ENCODE data around the gene PTPRD. TPM values are rescaled to one million over a fixed set of nuclear protein-coding genes. Genes with fewer than 3 reads are reported as not detected.

The PTPRD gene
- total RNA-seq, 1 donor from 2014 or later = 336 TPM

DNA sequence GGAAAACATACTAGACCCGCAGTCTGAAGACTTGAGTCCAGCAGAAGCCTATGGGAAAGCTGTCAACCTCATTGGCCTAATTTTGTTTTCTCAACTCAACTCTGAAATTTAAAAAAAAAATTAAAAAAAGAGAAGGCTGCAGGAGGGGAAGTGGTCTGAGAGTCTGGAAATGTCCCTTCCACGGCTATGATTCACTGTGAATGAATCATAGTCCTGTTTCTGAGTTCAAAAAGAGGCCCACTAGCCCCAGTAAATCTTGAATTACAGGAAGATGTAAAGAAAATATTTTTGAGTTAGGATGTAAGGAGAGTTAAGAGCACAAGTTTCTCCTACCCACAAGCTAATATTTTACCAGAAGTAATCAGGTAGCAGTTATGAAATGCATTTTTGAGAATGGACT is 2247.8 kb downstream of the PTPRD start:
- no peak for DNase-seq

DNA sequence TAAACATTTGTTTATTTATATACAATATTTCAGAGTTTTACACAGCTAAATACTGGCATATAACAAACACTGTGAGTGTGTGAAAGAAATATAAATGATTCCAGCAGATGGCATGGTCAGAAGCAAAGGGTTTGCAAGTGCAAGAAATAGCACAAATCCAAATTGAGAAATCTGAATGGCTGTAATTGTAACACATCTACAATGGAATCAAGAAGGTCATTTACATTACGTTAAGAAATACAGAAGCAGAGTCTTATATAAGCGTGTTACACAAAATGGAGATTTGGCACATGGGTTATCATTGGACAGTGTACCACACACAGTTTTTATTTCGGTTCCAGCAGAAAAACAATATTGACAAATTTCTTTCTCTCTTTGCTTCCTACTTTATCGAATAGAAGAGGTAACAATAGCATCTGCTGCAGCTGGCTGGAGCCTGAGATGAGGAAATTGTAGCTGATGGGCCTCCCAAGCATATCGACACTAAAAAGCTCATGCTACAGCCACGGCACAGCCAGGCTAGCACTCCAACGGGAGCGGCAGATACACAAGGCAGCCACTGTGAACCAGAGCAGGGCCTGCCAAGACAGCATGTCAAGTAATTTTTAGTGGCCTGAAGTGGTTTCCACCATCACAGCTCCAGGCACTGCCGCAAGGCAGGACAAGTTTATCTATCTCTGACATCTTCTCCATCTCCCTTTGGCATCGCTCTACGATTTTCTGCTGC is 2248.6 kb downstream of the PTPRD start:
- no peak for DNase-seq

DNA sequence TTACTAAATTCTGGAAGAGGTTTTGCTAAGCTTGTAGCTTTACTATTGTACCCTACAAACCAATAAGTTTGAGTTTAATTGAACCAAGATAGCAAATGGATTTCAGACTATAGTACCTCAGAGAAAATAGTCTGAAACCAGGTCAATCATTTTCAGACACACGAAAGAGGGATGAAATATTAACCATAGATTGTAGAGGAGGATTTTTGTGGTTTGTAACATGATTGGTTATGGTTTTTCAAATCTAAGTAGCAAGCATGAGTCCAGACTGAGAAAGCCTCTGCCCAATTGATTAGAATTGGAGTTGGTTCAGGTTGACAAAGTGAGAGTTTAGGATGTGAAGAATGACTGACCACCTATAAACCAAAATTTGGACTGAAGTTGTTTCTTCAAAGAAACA is 2250.6 kb downstream of the PTPRD start:
- no peak for DNase-seq

DNA sequence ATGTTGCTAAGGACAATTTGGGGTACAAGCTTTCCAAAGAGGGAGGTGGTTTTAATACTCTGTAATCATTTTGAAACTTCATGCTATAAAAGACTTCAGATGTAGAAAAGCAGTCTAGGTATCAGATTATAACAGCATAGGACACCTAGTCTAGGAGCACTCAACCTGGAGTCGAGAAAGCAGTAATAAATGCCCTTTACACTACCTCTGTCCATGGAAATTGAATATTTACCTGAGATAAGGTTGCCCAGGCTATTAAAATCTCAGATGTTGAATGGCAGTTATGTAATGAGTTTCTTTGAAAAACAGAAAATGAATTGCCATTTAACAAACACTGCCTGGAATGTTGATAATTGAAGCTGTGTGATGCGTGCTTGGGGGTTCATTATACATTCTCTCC is 2251.4 kb downstream of the PTPRD start:
- no peak for DNase-seq

DNA sequence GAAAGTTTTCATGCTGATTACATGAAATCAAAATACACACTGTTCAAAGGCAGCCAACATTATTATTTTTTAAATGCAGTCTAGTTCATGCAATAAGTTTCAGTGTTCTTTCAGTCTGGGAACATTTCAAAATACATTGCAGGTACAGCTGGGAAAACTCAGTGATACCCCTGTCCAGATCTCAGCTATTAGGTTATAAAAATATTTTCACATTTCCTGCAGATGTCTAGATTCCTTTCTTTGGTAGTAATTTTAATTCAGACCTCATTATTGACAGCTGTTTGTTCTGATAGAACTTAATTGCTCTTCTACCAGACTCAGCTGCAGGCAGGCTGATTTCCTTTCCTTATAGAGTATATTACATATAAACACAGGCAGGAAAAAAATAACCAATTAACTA is 2256.4 kb downstream of the PTPRD start:
- DNase-seq = no peak

DNA sequence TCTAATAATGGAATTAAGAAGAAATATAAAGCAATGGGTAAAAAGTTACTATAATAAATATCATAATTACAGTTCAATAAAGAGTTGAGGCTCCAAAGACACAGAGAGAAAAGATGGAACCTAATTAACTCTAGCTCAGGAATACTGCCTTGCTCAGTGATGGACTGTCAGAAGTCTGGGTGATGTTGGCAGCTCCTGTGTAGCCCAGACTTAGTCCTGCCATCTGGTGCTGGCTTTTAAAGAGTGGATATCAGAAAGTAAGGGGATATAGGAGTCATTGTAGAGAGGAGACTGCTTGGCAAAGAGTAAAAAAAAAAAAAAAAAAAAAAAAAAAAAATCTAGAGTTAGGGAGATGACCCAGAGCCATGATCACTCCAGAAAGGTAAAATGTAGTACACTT is 2261.4 kb downstream of the PTPRD start:
- no peak for DNase-seq

DNA sequence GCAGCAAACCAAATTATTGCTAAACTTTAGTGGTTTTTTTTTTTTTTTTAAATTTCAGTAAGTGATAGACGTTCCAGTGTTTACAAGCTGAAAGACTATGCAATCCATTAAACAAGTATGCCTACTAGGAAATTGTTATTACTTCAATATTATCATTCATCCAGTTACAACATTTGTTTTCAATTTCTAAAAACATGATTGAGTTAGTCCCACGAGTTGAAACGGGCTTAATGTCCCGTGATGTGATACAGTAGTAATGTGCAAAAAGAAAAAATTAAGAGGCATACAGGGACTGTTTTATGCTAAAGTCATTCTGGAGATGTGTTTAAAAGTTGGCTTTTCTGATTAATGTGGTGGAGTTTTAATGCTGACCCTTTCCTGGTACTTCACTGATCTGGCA is 2262.9 kb downstream of the PTPRD start:
- DNase-seq = no peak

DNA sequence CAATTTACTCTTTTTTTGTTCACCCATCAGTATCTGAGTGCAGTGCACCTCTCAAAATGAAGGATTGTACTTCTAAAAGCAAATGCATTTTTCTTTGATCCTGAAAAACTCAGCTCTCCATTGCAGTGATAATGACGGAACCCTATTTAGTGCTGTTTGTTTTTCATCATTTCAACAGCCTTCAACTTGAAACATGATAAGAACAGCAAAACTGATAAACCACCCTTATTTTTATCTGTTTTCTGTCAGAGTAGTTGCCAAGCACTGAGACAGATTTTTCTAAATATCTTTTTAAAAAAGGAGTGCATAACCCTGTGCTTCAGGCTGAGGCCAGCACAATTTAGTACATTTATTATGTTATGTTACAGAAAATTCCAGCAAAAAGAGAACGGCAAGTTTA is 2263.4 kb downstream of the PTPRD start:
- no peak for DNase-seq

DNA sequence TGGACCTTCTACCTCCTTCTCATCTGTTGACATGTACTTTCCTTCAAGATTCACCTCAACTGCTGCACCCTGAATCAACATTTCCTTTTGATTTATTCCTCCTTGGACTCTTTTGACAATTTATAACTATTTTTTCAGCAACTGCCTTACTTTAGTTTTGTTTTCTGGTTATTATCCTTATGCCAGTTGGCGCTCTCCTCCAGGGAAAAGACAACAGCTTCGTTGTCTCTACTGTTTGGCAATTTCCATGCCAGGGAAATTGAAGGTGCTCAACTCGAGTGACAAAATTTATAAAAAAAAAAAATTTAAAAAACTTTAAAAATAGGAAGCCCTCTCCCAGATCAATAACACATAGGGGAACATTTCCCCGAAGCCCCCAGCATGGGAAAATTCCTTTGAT is 2264.0 kb downstream of the PTPRD start:
- DNase-seq = no peak

DNA sequence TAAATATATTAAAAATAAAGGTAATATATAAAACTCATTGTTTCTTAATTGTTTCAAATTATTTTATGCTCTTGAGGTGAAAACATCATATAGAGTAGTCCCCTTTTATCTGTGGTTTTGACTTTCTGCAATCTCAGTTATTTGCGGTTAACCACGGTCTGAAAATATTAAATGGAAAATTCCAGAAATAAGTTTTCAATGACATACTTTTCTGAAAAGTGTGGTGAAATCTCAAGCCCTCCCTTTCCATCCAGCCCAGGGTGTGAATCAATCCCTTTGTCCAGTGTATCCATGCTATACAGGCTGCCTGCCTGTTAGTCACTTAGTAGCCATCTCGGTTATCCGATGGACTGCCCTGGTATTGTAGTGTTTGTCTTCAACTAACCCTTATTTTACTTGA is 2266.5 kb downstream of the PTPRD start:
- no peak for DNase-seq

DNA sequence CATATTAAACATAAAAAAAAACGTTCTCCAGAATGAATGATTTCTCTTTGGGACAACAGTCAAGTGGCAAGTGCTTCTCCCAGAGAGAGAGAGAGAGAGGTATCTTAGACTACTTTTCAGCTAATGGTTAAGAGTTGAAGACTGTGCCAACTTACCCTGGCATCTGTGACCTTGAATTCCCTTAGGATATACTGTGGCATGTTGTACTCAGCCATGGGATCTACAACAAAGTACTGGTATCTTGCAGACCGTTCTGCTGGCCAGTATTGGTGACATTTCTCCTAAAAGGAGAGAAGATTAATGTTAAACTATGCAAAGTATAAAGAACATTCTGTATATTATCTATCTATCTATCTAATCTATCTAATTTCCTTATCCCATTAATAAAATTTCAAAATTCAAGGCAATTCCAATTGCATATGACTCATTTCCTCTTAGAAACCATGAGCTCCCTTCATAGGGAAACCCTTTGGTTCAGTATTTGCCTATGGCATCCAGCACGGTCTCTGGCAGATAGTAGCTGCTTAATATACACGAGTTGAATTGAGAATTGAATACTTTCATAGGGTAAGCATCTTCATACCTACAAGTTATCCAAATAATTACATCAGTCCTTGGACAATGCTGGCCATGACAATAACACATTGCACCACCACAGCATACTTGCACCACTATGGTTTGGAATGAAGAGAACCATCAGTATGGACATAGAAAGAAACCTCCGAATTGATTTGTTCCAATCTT is 2273.9 kb downstream of the PTPRD start:
- DNase-seq = no peak

DNA sequence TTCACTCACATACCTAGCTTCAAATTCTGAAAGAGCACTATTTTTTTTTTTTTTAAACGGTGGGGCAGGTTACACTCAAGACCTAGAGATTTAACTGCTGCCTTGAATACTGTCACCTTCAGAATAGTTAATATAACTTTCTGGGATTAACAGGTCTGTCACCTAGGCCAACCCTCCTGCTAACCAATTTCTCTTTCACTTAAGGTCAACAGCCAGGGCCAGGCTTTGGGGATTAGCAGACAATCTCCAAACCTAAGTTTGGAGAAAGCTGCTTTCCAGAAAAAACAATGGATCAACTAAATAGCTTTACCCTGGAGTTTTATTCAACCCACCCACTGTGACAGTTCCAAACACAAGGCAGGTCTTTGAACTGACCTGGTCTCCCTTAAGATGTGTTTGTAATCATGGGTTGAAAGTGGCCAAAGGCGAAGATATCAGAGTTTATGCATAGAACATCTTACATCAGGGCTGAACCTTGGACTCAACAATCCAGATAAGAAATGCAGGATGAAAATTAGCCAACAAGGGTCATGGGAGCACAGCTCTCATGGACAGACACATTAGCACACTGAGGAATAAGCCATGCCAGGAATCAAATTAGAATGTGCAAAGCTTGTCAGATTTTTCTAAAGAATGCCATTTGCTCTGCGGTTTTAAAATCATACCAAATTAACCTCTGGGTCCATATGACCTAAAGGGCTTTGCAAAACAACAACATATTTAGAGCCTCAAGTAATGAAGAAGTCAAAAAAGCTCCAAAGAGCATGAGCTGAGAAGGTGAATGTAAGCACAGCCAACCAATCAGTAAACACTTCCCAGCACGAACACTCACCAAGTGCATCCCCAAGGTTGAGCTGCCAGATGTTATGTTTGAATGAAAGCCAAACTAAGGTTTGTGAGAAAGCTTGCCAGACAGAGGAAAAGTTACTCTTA is 2274.7 kb downstream of the PTPRD start:
- DNase-seq = no peak

DNA sequence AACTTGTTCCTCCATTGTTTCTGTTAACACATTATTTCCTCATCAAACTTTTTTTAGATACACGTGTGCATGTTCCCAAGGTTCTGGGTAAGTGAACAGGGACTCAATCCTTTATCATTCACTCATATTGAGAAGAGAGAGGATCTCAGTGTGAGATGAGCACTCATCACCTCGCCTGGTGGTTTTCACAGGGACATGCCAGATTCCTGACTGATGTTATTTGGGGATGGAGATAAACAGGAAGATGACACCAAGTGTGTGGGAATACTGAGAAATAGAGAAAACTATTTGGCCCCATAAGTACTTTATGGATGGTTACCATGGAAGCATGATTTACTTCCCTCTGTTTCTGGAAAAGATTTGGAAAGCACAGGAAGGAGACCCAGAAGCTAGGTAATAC is 2279.9 kb downstream of the PTPRD start:
- DNase-seq = no peak

DNA sequence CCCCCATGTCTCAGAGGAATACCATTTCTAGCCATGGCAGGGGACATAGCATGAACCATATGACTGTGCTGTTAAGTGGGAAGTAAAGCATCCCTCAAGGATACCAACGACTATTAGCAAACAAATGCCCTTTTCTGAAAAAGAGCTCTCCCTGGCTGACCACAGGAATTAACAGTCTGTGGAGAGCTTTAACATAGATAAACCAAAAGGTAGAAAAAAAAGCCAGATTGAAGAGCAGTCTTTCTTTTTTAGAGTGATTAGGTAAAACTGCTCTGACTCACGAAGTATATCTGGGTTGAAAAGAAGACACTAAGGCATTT is 2280.5 kb downstream of the PTPRD start:
- no peak for DNase-seq

DNA sequence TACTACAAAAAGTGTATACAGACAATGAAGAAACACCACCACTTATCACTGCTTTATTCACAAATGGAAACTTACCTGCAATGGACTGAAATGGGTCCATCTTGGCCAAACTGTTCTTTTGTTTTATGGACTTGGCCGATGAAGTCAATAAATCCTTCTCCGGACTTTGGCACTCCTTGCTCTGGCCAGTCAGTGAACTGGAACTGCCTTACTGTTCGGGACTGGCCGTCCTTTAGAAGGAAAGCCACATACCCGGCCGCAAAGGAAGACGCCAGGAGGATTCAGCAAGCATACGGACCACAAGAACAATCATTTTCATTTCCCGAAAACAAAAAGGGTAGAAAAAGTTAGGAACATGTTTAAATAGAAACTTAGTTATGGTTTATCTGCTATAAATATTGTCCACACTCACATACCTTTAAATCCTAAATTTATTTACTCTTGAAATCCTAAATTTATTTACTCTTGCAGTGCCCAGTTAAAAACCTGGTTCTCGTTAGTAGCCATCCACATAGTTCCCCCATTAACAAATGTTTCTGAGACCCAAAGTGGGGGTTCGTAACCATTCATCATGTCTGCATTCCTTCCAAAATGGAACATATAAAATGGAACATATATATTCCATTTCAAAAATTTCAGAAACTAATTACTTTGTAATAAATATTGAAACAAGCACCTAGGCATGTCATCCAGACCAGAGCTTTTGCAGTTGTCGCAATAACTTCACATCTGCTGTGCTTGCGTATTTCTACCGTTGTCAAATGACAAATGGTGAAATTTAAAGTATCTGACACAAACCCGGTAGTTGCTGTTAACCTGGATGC is 2281.1 kb downstream of the PTPRD start:
- DNase-seq = no peak

DNA sequence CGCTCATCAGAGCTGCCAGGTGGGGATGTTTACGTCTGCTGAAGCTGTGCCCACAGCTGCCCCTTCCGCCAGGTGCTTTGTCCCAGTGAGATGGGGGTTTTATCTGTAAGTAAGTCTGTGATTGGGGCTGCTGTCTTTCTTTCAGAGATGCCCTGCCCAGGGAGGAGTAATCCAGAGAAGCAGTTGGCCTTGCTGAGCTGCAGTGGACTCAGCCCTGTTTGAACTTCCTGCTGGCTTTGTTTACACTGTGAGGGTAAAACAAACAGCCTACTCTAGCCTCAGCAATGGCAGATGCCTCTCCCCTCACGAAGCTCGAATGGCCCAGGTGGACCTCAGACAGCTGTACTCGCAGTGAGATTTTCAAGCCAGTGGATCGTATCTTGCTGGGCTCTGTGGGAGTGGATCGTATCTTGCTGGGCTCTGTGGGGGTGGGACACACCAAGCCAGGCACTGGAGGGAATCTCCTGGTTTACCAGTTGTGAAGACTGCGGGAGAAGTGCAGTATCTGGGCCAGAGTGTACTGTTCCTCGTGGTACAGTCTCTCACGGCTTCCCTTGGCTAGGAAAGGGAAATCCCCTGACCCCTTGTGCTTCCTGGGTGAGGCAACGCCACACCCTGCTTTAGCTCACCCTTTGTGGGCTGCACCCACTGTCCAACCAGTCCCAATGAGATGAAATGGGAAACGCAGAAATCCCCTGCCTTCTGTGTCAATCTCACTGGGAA is 2283.1 kb downstream of the PTPRD start:
- DNase-seq = no peak

DNA sequence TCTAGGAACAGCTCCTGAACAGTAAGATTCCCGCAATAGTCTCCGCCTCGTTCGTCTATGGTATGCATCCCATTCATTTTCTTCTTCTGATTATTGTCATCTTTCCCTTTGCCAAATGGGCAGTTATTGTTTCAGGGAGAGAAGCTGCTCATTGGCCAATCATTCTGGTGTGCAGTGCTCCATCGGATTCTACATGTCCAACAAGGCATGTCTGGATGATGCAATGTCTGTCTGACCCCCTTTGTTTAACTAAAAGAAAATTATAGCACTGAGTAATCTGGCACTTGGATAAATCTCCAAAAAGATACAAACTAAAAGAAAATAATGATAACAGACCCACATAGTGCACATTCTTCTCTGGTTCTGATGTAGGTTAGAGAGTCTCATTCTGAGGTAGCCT is 2297.6 kb downstream of the PTPRD start:
- no peak for DNase-seq

DNA sequence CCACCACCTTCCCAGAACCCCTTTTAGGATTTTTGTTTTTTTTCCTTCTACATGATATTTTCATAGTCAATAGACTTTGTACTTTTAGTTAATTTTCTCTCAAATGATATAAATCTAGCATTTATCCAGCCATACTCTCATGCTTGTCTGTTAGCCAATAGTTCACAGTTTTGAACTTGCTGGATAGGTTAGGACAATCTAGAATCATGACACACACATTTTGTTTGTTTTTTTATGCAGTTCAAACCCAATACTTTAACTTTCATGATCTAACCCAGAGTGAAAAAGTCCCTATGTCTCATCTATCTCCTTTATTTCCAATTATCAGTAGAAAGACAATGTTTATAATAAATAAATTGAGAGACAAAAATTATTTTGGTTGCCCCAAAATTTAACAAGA is 2303.5 kb downstream of the PTPRD start:
- DNase-seq = no peak

DNA sequence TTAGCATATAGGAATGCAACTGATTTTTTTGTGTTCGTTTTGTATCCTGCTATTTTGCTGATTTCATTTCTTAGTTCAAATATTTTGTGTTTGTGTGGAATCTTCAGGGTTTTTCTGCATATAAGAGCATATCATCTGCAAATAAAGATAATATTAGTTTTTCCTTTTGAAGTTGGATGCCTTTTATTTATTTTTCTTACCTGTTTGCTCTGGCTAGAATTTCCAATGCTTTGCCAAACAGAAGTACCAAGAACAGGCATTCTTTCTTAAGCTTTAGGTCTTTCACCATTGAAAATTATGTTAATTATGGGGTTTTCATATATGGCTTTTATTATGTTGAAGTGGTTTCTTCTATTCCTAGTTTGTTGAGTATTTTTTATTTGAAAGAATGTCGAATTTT is 2308.1 kb downstream of the PTPRD start:
- DNase-seq = no peak

DNA sequence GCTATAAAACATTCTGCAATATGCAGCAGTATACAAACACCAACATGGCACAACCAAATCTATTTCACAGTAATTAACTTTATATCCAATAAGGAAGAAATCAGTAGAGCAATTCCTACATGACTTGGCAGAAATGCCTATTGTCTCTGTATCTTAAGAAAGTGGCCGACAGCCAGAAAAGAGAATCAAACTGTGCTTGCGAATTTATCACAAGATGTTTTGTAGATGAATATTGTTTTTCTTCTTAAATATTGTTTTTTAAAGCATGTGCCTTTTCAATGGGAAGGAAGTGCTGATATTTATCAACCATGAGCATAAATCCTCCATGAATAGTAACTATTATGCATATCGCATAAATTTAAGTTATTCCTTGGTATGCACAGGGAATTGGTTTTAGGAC is 2311.5 kb downstream of the PTPRD start:
- DNase-seq = no peak

DNA sequence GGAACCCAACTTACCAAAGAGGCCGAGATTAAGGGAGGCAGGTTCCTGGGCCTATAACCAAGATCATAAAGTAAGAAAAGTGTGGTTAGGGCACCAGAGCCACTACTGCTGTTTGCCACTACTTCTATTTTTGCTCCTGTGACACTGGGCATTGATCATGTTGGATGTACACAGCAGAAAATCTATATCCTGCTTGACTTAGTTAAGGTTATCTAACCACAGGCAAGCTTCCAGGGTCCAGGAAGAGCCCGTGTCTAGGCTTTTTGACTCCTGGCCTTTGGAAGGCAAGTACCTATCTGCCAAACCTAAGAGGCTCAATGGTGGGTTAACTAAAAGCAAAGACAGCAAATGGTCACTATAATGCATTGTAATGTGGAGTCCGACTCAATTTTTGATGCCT is 2315.8 kb downstream of the PTPRD start:
- DNase-seq = no peak

DNA sequence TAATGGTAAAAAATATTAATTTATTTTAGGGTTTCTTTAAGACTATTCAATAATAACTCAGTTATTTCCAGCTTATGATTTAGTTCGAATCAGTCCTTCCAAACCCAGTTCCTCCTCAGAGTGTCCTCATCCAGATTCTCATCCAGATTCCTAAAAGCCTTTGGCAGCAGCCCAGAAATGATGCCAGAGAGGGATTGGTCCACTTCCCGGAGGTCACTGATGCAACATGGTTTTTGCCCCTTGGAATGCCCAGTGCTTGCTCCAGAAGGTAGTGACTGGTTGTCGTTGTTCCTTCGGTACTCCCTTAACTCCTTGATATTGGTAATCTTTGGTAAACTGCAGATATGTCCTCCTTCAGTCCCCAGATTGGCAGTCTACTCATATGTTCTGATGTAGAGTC is 2320.1 kb downstream of the PTPRD start:
- DNase-seq = no peak
